NCI-H345 treated with DMSO at 0.1 percent for 48 hours (cell line): Measurements from ENCODE around the gene CBFA2T2.
"Not testable (repeated sequence)": the region's sequence is repeated elsewhere in the genome, so short reads cannot be mapped to it uniquely, and the experiment has no call there.

ENCODE experiments used
- DNase-seq: peaks from one replicate; lab custom pipeline; 2025; ENCODE audit not compliant: unreplicated experiment; lab: John Stamatoyannopoulos, UW

The CBFA2T2 gene

GRCh38 chr20:33470457-33470856, 19.4 kb upstream of the CBFA2T2 start:
- no peak for DNase-seq

GRCh38 chr20:33470866-33471265, 19.0 kb upstream of the CBFA2T2 start:
- no peak for DNase-seq

- DNase-seq: no peak
These were observed 16.9 kb upstream of the CBFA2T2 start for GRCh38 chr20:33472868-33473435.

GRCh38 chr20:33474097-33474873, 15.6 kb upstream of the CBFA2T2 start:
- DNase-seq: no peak

- DNase-seq: peak; percentile 67
These were observed 14.9 kb upstream of the CBFA2T2 start for GRCh38 chr20:33474963-33475362.

- DNase-seq: peak; percentile 75
These were observed 14.3 kb upstream of the CBFA2T2 start for GRCh38 chr20:33475381-33476152.

GRCh38 chr20:33477386-33478234, 12.3 kb upstream of the CBFA2T2 start:
- DNase-seq: peak; percentile 99

GRCh38 chr20:33480048-33480447, 9.8 kb upstream of the CBFA2T2 start:
- no peak for DNase-seq

- DNase-seq: no peak
These were observed 8.4 kb upstream of the CBFA2T2 start for GRCh38 chr20:33481431-33481941.

GRCh38 chr20:33482581-33482980, 7.3 kb upstream of the CBFA2T2 start:
- no peak for DNase-seq

- DNase-seq: not testable (repeated sequence)
These were observed 6.7 kb upstream of the CBFA2T2 start for GRCh38 chr20:33483186-33483585.

GRCh38 chr20:33488201-33488600, 1.7 kb upstream of the CBFA2T2 start:
- DNase-seq: no peak

GRCh38 chr20:33488661-33489494, 1.0 kb upstream of the CBFA2T2 start:
- DNase-seq: not testable (repeated sequence)

- peak; percentile 93 for DNase-seq
These were observed 337 bp upstream of the CBFA2T2 start for GRCh38 chr20:33489495-33490022.

- no peak for DNase-seq
These were observed 1.2 kb downstream of the CBFA2T2 start for GRCh38 chr20:33490934-33491656.

GRCh38 chr20:33493076-33493766, 3.3 kb downstream of the CBFA2T2 start:
- DNase-seq: no peak

GRCh38 chr20:33496776-33497175, 6.9 kb downstream of the CBFA2T2 start:
- DNase-seq: not testable (repeated sequence)

GRCh38 chr20:33499355-33499754, 9.5 kb downstream of the CBFA2T2 start:
- DNase-seq: no peak
